Mesodermal cell (in vitro differentiated cells): ENCODE data around the gene GTPBP10.

Experiments
- H3K27ac ChIP-seq: 2 replicates; pipeline ENCODE4 v1.7.0; 2013; ENCODE audit warnings: mild to moderate bottlenecking, low read depth, low read length, moderate library complexity; ENCODE audit not compliant: severe bottlenecking
- H3K36me3 ChIP-seq: 2 replicates; pipeline ENCODE4 v1.7.1; 2013; ENCODE audit warnings: mild to moderate bottlenecking, low read length, moderate library complexity; ENCODE audit not compliant: control insufficient read depth, insufficient read depth
- H3K4me1 ChIP-seq: one replicate; pipeline ENCODE4 v1.7.1; 2013; ENCODE audit warnings: mild to moderate bottlenecking, low read length; ENCODE audit not compliant: insufficient read depth, control insufficient read depth, poor library complexity, severe bottlenecking
- H3K4me3 ChIP-seq: 2 replicates; pipeline ENCODE4 v1.7.0; 2013; ENCODE audit warnings: low read length, control low read depth, mild to moderate bottlenecking; ENCODE audit not compliant: insufficient read depth, poor library complexity, severe bottlenecking; ENCODE audit errors: extremely low read depth
- H3K9me3 ChIP-seq: 2 replicates; pipeline ENCODE4 v1.7.1; 2013; ENCODE audit warnings: mild to moderate bottlenecking, low read length, moderate library complexity; ENCODE audit not compliant: control insufficient read depth
- WGBS, 2 experiments: methylation state at CpG; one replicate each; pipeline ENCODE4 v1.1.5; 2013; ENCODE audit warnings: missing lambda C conversion rate in 2 of 2; ENCODE audit not compliant: insufficient coverage in 2 of 2; 5-methylcytosine and 5-hydroxymethylcytosine counted together

GTPBP10 gene

GRCh38 chr7:90433221-90433620, 86.7 kb downstream of the GTPBP10 start:
- peaks cover 21% of the 10 kb centered on the region for H3K9me3 ChIP-seq
- H3K4me1 ChIP-seq = no peaks in the 10 kb centered on the region
- no peaks in the 10 kb centered on the region for H3K36me3 ChIP-seq
- H3K4me3 ChIP-seq = no peak overlapping the region
- no peak overlapping the region for H3K27ac ChIP-seq
- WGBS, 2 experiments = 100% methylated on average over 2 to 3 of the region's 3 CpGs
